ENCODE data around the gene MORN1.

Gene MORN1

GRCh38 chr1:2397007-2397679, 5.8 kb upstream of the MORN1 start:
- Histone ChIP-seq H3K4me3 (replicated peaks; ENCODE audit: insufficient read depth, low read length) (no peak overlapping the region), H3K27ac (replicated peaks) (no peak overlapping the region), H3K27me3 (ENCODE audit: insufficient read depth, poor library complexity, severe bottlenecking) (no peaks in the 10 kb centered on the region)
- no peak for DNase-seq (ENCODE audit: low read depth in 1 of 2, low spot score in 1 of 2)
- TF ChIP-seq SPI1 (IDR thresholded peaks at IDR 0.05; ENCODE audit: borderline replicate concordance, low read depth) (no peak), GABPA (IDR thresholded peaks at IDR 0.05; ENCODE audit: low read depth) (no peak), POLR2AphosphoS5 (IDR thresholded peaks at IDR 0.05; ENCODE audit: low read depth) (no peak), CTCF (IDR thresholded peaks at IDR 0.05; ENCODE audit: insufficient read depth, low read length) (no peak)
- TF ChIP-seq, protein P1, sequence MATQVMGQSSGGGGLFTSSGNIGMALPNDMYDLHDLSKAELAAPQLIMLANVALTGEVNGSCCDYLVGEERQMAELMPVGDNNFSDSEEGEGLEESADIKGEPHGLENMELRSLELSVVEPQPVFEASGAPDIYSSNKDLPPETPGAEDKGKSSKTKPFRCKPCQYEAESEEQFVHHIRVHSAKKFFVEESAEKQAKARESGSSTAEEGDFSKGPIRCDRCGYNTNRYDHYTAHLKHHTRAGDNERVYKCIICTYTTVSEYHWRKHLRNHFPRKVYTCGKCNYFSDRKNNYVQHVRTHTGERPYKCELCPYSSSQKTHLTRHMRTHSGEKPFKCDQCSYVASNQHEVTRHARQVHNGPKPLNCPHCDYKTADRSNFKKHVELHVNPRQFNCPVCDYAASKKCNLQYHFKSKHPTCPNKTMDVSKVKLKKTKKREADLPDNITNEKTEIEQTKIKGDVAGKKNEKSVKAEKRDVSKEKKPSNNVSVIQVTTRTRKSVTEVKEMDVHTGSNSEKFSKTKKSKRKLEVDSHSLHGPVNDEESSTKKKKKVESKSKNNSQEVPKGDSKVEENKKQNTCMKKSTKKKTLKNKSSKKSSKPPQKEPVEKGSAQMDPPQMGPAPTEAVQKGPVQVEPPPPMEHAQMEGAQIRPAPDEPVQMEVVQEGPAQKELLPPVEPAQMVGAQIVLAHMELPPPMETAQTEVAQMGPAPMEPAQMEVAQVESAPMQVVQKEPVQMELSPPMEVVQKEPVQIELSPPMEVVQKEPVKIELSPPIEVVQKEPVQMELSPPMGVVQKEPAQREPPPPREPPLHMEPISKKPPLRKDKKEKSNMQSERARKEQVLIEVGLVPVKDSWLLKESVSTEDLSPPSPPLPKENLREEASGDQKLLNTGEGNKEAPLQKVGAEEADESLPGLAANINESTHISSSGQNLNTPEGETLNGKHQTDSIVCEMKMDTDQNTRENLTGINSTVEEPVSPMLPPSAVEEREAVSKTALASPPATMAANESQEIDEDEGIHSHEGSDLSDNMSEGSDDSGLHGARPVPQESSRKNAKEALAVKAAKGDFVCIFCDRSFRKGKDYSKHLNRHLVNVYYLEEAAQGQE (IDR thresholded peaks at IDR 0.05; ENCODE audit: insufficient replicate concordance, low read depth): no peak

DNA sequence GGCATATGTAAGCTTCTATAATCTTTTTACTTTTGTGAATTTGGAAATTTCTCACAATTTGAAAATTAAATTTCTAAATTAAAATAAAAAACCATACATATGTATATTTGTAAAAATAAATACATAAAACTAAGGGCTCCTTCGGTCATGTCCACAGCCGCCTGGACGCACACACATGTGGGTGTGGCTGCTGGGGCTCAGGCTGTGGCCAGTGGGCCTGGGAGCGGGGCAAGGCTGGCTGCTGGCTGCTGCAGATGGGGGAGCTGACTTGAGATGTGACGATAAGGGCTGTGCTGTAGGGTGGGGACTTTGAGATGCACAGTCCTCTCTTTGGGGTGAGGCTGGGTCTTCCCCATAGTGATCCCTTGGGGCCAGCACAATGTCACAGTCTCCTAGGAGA, 5.1 kb upstream of the MORN1 start:
- TF ChIP-seq SPI1 (IDR thresholded peaks at IDR 0.05; ENCODE audit: borderline replicate concordance, low read depth): no peak
- no peak for TF ChIP-seq CTCF (IDR thresholded peaks at IDR 0.05; ENCODE audit: insufficient read depth, low read length)
- TF ChIP-seq, protein P1 (IDR thresholded peaks at IDR 0.05; ENCODE audit: insufficient replicate concordance, low read depth): no peak
- no peak for TF ChIP-seq POLR2AphosphoS5 (IDR thresholded peaks at IDR 0.05; ENCODE audit: low read depth)
- TF ChIP-seq GABPA (IDR thresholded peaks at IDR 0.05; ENCODE audit: low read depth): no peak
- Histone ChIP-seq H3K27me3 (ENCODE audit: insufficient read depth, poor library complexity, severe bottlenecking) (no peaks in the 10 kb centered on the region), H3K4me3 (replicated peaks; ENCODE audit: insufficient read depth, low read length) (no peak overlapping the region), H3K27ac (replicated peaks) (no peak overlapping the region)
- DNase-seq (ENCODE audit: low read depth in 1 of 2, low spot score in 1 of 2): no peak

DNA sequence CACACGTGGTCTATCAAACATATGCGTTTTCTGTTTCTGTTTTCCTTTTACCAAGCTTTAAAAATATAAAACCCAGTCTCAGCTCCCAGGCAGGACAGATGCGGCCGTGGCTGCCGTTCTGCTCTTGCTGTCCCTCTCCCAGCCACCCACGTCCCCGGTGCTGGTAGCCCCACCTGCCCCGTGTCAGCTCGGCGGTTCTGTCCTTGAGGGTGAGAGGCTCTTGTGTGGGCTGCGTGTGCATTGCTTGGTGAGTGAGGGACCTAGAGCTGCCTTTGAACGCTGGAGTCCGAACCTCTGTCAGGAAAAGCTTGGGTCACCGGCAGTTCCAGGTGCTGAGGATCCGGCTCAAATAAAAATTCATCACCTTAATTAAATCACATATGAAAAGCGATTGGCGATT, 4.7 kb upstream of the MORN1 start:
- TF ChIP-seq GABPA (IDR thresholded peaks at IDR 0.05; ENCODE audit: low read depth): no peak
- TF ChIP-seq SPI1 (IDR thresholded peaks at IDR 0.05; ENCODE audit: borderline replicate concordance, low read depth): no peak
- no peak for TF ChIP-seq CTCF (IDR thresholded peaks at IDR 0.05; ENCODE audit: insufficient read depth, low read length)
- TF ChIP-seq POLR2AphosphoS5 (IDR thresholded peaks at IDR 0.05; ENCODE audit: low read depth): no peak
- TF ChIP-seq, protein P1 (IDR thresholded peaks at IDR 0.05; ENCODE audit: insufficient replicate concordance, low read depth): no peak
- no peak overlapping the region for H3K27ac ChIP-seq (replicated peaks)
- H3K4me3 ChIP-seq (replicated peaks; ENCODE audit: insufficient read depth, low read length): no peak overlapping the region
- no peaks in the 10 kb centered on the region for H3K27me3 ChIP-seq (ENCODE audit: insufficient read depth, poor library complexity, severe bottlenecking)
- no peak for DNase-seq (ENCODE audit: low read depth in 1 of 2, low spot score in 1 of 2)

All from HL-60 (cell line).